Astrocyte (in vitro differentiated cells and primary cell): ENCODE measurements around the gene TIAM2. TPM values are rescaled to one million over a fixed set of nuclear protein-coding genes. Genes with fewer than 3 reads are reported as not detected.
A peak's percentile ranks its signal among the peaks of the same experiment; 100 is the strongest.

Experiments
- DNase-seq: peaks from one replicate; pipeline ENCODE4 v3.0.0-alpha.2; 2010; ENCODE audit warnings: low read depth
- FAIRE-seq: peaks from 2 replicates; lab custom pipeline; 2011; peaks lifted over from hg19 to GRCh38; lab: Jason Lieb, UNC
- H2AFZ ChIP-seq: 2 replicates; pipeline ENCODE4 v1.6.0; 2012; ENCODE audit warnings: low read depth, low read length, inconsistent platforms
- H3K27ac ChIP-seq: 2 replicates; pipeline ENCODE4 v1.5.1; 2011; ENCODE audit warnings: low read depth, low read length, inconsistent platforms
- H3K27me3 ChIP-seq: 2 replicates; pipeline ENCODE4 v1.6.0; 2011; ENCODE audit warnings: low read length, inconsistent platforms; ENCODE audit not compliant: insufficient read depth
- H3K36me3 ChIP-seq: 2 replicates; pipeline ENCODE4 v1.5.1; 2011; ENCODE audit warnings: low read length, inconsistent platforms; ENCODE audit not compliant: insufficient read depth
- H3K4me1 ChIP-seq: 2 replicates; pipeline ENCODE4 v1.5.1; 2011; ENCODE audit warnings: low read length, inconsistent platforms; ENCODE audit not compliant: insufficient read depth
- H3K4me2 ChIP-seq: 2 replicates; pipeline ENCODE4 v1.6.0; 2012; ENCODE audit warnings: low read length, inconsistent platforms
- H3K4me3 ChIP-seq: 2 replicates; pipeline ENCODE4 v1.5.1; 2011; ENCODE audit warnings: low read depth, mild to moderate bottlenecking, low read length, inconsistent platforms; ENCODE audit not compliant: insufficient read depth
- H3K79me2 ChIP-seq: 2 replicates; pipeline ENCODE4 v1.6.0; 2012; ENCODE audit warnings: mild to moderate bottlenecking, low read length, inconsistent platforms; ENCODE audit not compliant: insufficient read depth
- H3K9ac ChIP-seq: 2 replicates; pipeline ENCODE4 v1.6.0; 2012; ENCODE audit warnings: mild to moderate bottlenecking, low read length, inconsistent platforms
- H3K9me3 ChIP-seq: 2 replicates; pipeline ENCODE4 v1.5.1; 2012; ENCODE audit warnings: low read depth, mild to moderate bottlenecking, low read length, inconsistent platforms; ENCODE audit not compliant: insufficient read depth
- H4K20me1 ChIP-seq: 2 replicates; pipeline ENCODE4 v1.6.0; 2012; ENCODE audit warnings: low read length, inconsistent platforms; ENCODE audit not compliant: insufficient read depth
- H3K27ac Mint-ChIP-seq: one replicate; pipeline ENCODE4 v1.8.0; 2021; ENCODE audit warnings: mild to moderate bottlenecking, mixed read lengths; ENCODE audit not compliant: unreplicated experiment
- H3K27me3 Mint-ChIP-seq: one replicate; pipeline ENCODE4 v1.8.0; 2021; ENCODE audit warnings: low read depth, mixed read lengths; ENCODE audit not compliant: unreplicated experiment
- H3K36me3 Mint-ChIP-seq: one replicate; pipeline ENCODE4 v1.8.0; 2021; ENCODE audit warnings: low read depth, mixed read lengths; ENCODE audit not compliant: unreplicated experiment
- H3K4me1 Mint-ChIP-seq: one replicate; pipeline ENCODE4 v1.8.0; 2021; ENCODE audit warnings: low read depth, mixed read lengths; ENCODE audit not compliant: unreplicated experiment
- H3K4me3 Mint-ChIP-seq: one replicate; pipeline ENCODE4 v1.8.0; 2021; ENCODE audit warnings: mild to moderate bottlenecking, moderate library complexity, mixed read lengths; ENCODE audit not compliant: unreplicated experiment
- H3K9me3 Mint-ChIP-seq: one replicate; pipeline ENCODE4 v1.8.0; 2021; ENCODE audit warnings: mild to moderate bottlenecking, mixed read lengths; ENCODE audit not compliant: unreplicated experiment
- CTCF ChIP-seq: IDR thresholded peaks from 2 replicates; pipeline ENCODE4 v1.5.1; 2011; ENCODE audit warnings: low read depth, mild to moderate bottlenecking, inconsistent platforms, low read length, moderate library complexity; ENCODE audit not compliant: insufficient read depth
- EZH2 ChIP-seq: IDR thresholded peaks from 2 replicates; pipeline ENCODE4 v1.6.1; 2012; ENCODE audit warnings: mild to moderate bottlenecking, low read length, inconsistent platforms; ENCODE audit not compliant: insufficient read depth
- total RNA-seq: library from RNA; stranded (reverse); gene quantifications from 2 replicates; pipeline ENCODE4 v1.2.1, GENCODE V29; 2021

TIAM2 gene
- total RNA-seq, 1 donor from 2014 or later, result 23.6 TPM

DNA sequence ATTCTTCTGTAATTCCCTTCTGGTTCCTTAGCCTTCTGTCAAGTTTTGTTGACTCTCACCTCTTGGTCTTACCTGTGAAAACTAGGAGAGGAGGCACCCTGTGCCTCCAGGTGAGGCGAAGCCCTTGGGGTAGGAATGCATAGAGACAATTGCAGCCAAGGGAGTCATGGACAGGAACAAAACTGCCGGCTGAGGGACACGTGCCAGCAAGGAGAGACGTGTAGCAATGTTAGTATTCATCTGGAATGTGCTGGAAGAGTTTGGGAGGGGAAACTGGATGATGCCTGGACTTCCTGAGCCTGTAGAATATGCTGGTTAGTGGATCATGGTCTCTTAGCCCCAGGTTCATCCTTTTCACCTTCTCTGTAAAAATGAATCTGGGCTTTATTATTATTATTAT lies 3.9 kb upstream of the TIAM2 start:
- Histone ChIP-seq H3K27ac (no peak overlapping the region), H3K79me2 (no peaks in the 10 kb centered on the region), H2AFZ (no peak overlapping the region), H3K9ac (no peak overlapping the region), H3K9me3 (no peaks in the 10 kb centered on the region), H3K27me3 (no peaks in the 10 kb centered on the region), H4K20me1 (no peaks in the 10 kb centered on the region), H3K4me3 (no peak overlapping the region), H3K4me1 (peaks cover 6% of the 10 kb centered on the region), H3K36me3 (no peaks in the 10 kb centered on the region), H3K4me2 (no peak overlapping the region)
- H3K36me3 Mint-ChIP-seq, result no peaks in the 10 kb centered on the region
- H3K9me3 Mint-ChIP-seq, result no peaks in the 10 kb centered on the region
- H3K4me3 Mint-ChIP-seq, result no peak overlapping the region
- no peak for DNase-seq
- peaks cover 5% of the 10 kb centered on the region for H3K27me3 Mint-ChIP-seq
- H3K27ac Mint-ChIP-seq, result no peak overlapping the region
- TF ChIP-seq EZH2 (no peak), CTCF (no peak)
- no peak for FAIRE-seq
- H3K4me1 Mint-ChIP-seq, result peaks cover 10% of the 10 kb centered on the region

DNA sequence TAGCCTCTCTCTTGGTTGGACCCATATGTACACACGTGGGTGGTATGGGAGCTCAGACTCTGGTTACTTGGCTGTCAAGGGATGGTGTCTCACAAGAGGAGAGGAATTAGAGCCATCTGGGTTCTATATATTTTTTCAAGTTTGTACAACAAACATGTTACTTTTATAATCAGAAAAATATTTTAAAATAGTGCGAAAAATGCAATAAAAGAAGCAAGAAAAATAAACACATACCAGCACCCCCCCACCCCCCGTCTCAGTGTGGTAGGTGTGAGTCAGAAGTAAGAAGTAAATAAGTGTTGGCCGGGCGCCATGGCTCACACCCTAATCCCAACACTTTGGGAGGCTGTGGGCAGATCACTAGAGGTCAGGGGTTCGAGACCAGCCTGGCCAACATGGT lies 2.1 kb upstream of the TIAM2 start:
- no peaks in the 10 kb centered on the region for H3K79me2 ChIP-seq
- peaks cover 8% of the 10 kb centered on the region for H3K4me1 ChIP-seq
- Mint-ChIP-seq H3K4me3 (no peak overlapping the region), H3K36me3 (no peaks in the 10 kb centered on the region), H3K27me3 (peaks cover 5% of the 10 kb centered on the region), H3K27ac (no peak overlapping the region), H3K9me3 (no peaks in the 10 kb centered on the region), H3K4me1 (peaks cover 12% of the 10 kb centered on the region)
- H3K27ac ChIP-seq, result no peak overlapping the region
- H3K4me2 ChIP-seq, result no peak overlapping the region
- H3K36me3 ChIP-seq, result no peaks in the 10 kb centered on the region
- DNase-seq (no peak), FAIRE-seq (no peak)
- H2AFZ ChIP-seq, result no peak overlapping the region
- H3K9me3 ChIP-seq, result no peaks in the 10 kb centered on the region
- H3K9ac ChIP-seq, result no peak overlapping the region
- no peak for TF ChIP-seq EZH2
- no peak for TF ChIP-seq CTCF
- no peak overlapping the region for H3K4me3 ChIP-seq
- no peaks in the 10 kb centered on the region for H4K20me1 ChIP-seq
- no peaks in the 10 kb centered on the region for H3K27me3 ChIP-seq

DNA sequence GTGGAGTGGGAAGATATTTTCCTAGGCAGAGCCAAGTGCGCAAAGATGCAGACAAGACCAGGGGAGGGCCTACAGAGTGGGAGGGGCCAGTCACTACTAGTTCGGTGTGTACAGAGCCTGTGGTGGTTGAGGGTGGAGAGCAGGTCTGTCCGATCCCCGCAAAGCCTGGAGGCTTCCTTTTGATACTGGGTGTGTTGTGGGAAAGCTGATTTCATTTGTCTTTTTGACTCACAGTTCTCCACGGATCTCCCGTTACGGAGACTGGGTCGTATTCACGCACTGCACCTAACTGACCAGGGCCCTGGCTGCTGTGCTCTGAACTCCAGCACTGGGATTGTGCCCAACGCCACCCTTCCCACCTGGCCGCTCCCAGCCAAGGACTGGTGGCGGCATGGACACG lies 1.4 kb upstream of the TIAM2 start:
- H3K9me3 ChIP-seq, result no peaks in the 10 kb centered on the region
- no peak overlapping the region for H2AFZ ChIP-seq
- no peaks in the 10 kb centered on the region for H3K36me3 ChIP-seq
- H3K4me3 ChIP-seq, result no peak overlapping the region
- Mint-ChIP-seq H3K27ac (no peak overlapping the region), H3K27me3 (peaks cover 5% of the 10 kb centered on the region), H3K4me1 (peaks cover 12% of the 10 kb centered on the region), H3K9me3 (no peaks in the 10 kb centered on the region), H3K36me3 (no peaks in the 10 kb centered on the region), H3K4me3 (peak overlapping the region; percentile 16)
- no peak overlapping the region for H3K27ac ChIP-seq
- no peaks in the 10 kb centered on the region for H4K20me1 ChIP-seq
- H3K27me3 ChIP-seq, result no peaks in the 10 kb centered on the region
- H3K4me2 ChIP-seq, result no peak overlapping the region
- DNase-seq, result no peak
- peaks cover 8% of the 10 kb centered on the region for H3K4me1 ChIP-seq
- no peak for FAIRE-seq
- no peak for TF ChIP-seq EZH2
- H3K9ac ChIP-seq, result no peak overlapping the region
- no peaks in the 10 kb centered on the region for H3K79me2 ChIP-seq
